Measurements from ENCODE around the gene HOXA3.
A peak's percentile ranks its signal among the peaks of the same experiment; 100 is the strongest.

The HOXA3 gene

DNA sequence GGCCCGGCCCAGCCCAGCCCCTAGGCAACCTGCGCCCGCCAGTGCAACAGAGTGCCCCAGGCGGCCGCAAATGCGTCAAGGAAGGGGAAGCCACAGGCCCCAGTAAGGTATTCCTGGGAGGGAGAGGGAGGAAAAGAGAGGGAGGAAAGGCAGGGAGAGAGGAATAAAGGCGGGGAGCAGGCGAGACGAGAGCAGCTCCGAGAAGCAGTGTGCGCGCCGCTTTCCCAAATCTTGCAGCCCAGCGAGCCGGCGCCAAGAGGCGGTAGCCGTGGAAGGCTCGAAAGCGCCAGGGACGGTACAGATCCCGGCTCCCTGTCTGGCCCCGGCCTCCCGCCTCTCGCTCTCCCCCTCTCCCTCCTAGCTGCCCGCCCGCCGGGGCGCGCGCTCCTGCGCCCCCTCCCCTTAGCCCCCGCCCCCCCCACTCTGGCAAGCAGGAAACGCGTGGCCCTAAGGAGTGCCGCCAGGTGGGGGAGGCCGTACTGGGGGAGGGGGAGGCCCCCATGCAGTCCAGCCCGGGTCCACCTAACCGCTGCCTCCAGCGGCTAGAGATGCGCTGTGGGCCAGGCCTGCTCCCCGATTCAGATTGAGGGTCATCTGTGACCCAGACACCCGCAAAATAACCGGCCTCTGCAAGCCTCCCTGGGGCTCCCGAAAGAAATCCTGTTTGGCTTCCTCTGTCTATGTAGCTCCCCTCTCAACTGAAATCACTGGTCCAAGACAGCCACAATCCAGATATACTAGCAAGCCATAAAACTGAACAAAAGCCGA is 17.5 kb upstream of the HOXA3 start:
- TF ChIP-seq, protein P1, sequence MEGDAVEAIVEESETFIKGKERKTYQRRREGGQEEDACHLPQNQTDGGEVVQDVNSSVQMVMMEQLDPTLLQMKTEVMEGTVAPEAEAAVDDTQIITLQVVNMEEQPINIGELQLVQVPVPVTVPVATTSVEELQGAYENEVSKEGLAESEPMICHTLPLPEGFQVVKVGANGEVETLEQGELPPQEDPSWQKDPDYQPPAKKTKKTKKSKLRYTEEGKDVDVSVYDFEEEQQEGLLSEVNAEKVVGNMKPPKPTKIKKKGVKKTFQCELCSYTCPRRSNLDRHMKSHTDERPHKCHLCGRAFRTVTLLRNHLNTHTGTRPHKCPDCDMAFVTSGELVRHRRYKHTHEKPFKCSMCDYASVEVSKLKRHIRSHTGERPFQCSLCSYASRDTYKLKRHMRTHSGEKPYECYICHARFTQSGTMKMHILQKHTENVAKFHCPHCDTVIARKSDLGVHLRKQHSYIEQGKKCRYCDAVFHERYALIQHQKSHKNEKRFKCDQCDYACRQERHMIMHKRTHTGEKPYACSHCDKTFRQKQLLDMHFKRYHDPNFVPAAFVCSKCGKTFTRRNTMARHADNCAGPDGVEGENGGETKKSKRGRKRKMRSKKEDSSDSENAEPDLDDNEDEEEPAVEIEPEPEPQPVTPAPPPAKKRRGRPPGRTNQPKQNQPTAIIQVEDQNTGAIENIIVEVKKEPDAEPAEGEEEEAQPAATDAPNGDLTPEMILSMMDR (conservative IDR thresholded peaks at IDR 0.05), result no peak
- peak overlapping the region; percentile 99 for H3K27ac ChIP-seq

DNA sequence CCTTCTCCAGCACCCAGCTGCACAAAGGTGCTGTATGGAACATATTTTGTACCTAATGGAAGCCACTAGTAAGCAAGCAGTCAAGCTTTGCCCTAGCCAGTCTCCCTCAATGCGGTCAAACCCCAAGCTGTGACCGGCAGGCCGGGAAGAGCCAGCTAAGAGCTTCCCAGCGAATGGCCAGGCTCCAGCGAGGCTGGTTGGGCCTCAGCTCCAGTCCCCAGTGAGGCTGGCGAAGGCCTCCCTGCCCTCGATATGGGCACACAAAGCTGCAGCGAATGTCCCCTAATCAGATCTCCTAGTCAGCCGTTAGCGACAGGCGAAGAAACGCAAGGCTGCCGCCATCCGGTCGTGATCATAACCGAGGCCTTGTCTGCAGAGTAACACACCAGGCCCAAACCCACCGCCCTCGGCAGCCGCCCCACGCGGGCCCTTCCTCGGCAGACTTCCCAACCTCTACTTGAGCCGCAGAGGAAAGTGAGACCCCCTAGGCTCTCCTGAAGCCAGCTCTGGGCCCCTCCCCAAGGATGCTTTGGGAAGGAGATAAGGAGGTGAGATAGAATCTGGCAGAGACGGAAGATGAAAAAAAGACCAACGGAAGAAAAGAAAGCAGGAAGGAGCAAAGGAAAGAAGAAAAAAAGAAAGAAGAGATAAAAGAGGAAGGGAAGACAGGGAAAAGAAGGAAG is 16.0 kb upstream of the HOXA3 start:
- TF ChIP-seq, protein P1 (conservative IDR thresholded peaks at IDR 0.05), result no peak; the same call in 1 of the 2 replicates
- H3K27ac ChIP-seq, result peak overlapping the region; percentile 99

DNA sequence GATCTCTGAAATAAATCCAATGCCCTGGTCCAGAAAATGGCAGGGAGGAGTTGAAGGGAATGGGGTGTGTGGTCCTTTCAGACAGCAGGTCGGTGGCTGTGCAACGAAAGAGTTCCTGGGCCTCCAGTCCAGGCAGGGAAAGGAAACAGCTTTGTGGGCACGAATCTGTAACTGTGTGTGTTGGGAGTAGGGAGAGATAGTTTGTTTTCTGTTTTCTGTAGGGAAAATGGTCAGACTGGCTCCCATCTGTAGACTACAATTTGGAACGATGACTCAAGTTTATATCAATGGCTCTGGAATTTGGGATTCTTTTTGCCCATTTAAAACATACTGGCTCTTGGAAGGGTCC is 15.5 kb upstream of the HOXA3 start:
- H3K27ac ChIP-seq, result peak overlapping the region; percentile 99
- TF ChIP-seq, protein P1 (conservative IDR thresholded peaks at IDR 0.05), result no peak

DNA sequence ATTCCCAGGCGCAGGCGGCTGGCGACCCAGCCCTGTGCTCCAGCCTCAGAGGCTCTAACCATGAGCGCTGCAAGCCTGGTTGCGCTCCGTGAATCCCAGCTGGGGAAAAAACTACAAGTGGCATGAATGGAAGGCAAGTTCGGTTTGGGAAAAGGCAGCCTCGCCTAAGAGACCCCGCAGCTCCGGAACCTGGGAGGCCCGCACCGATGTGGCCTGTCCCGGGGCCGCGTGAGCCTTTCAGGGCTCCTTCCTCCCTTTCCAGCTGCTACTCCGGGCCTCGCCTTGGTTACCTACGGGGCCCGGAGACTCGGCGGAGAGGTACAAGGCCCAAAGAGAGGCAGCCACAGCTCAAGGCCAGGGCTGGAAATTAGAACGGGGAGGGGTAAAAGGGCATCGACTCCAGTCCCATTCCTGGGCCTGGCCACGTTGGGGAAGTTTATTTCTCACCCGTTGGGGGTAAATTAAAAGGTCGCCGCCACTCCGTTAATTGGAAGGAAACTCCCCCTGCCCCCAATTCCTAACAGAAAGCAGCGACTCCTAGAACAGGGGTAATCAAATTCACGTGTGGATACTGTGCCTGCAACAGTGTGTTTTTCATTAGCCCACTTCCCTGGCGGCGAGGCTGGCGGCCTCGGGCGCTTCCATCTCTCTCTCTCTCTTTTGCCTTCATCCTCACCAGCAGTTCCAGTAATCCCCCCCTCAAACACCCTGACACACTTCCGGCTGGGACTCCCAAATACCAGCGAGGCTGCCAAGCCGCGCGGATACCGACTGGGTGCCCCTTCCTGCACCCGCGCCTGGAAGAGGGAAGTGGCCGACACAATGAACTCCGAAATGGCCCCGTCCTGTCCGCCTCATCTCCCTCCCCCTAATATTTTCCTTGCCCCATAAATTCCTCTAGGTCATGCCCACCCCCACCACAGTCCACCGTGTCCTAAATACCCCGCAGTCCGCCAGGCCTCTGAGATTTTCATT is 14.4 kb upstream of the HOXA3 start:
- TF ChIP-seq, protein P1 (conservative IDR thresholded peaks at IDR 0.05), result no peak
- peak overlapping the region; percentile 99 for H3K27ac ChIP-seq

DNA sequence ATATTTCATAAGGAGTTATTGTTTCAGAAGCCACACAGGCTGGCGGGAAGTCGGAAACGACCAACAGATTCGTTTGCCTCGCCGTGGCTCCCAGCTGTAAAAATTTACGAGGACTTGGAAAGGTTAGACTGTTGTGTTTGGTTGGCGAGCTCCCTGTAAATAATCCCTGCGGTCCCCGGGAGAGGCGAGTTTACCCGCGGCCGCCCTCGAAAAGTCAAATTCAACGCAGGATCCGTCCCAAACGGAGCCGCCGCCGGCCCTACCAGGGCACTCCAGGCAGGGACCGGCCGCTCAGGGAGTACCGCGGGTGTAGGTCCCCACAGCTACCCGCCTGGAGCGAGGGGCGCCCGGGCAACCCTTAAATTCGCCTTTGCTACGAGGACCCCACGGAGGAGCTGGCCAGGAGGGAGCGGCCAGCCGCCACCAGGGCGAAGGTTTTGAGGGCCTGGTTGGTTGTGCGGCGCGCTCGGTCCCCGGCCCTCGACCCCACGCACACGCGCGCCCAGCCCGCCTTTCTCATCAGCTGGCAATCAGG is 13.7 kb upstream of the HOXA3 start:
- TF ChIP-seq, protein P1 (conservative IDR thresholded peaks at IDR 0.05), result no peak
- H3K27ac ChIP-seq, result peak overlapping the region; percentile 99

DNA sequence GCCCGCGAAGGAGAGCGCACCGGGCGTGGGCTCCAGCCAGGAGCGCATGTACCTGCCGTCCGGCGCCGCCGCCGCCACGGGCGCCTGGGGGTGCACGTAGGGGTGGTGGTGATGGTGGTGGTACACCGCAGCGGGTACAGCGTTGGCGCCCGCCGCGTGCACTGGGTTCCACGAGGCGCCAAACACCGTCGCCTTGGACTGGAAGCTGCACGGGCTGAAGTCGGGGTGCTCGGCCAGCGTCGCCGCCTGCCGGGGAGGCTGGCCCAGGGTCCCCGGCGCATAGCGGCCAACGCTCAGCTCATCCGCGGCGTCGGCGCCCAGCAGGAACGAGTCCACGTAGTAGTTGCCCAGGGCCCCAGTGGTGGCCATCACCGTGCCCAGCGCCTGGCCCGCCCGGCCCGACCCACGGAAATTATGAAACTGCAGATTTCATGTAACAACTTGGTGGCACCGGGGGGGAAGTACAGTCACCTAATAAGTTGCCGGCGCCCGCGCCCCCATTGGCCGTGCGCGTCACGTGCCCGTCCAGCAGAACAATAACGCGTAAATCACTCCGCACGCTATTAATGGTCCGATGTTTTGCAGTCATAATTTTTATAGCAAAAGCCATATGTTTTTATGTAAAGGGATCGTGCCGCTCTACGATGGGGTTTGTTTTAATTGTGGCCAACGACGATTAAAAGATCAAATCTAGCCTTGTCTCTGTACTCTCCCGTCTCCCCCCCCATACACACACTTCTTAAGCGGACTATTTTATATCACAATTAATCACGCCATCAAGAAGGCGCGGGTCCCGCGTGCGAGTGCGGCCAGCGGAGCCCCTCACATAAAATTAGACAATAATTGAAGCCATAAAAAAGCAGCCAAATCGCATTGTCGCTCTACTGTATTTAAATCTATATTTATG is 13.0 kb upstream of the HOXA3 start, which contains the start of gene HOXA9:
HOXA9 (minus strand) TSS at position 449 of the 907 bp plus-strand sequence; CDS start at position 369, 80 bp downstream.
- TF ChIP-seq, protein P1 (conservative IDR thresholded peaks at IDR 0.05), result no peak
- H3K27ac ChIP-seq, result peak within 1 kb of the TSS; percentile 99
